Osteoblast (primary cell): ENCODE measurements around the gene ERGIC3. TPM values are rescaled to one million over a fixed set of nuclear protein-coding genes. Genes with fewer than 3 reads are reported as not detected.

Experiments used
- DNase-seq: peaks from one replicate; pipeline ENCODE4 v3.0.0; 2011; ENCODE audit warnings: low spot score, mixed read lengths; ENCODE audit not compliant: insufficient read length; ENCODE audit errors: missing footprints
- H2AFZ ChIP-seq: 2 replicates; pipeline ENCODE4 v1.6.0; 2011; ENCODE audit warnings: mild to moderate bottlenecking, low read length
- H3K27ac ChIP-seq: 2 replicates; pipeline ENCODE4 v1.5.1; 2011; ENCODE audit warnings: mild to moderate bottlenecking, low read depth, low read length, moderate library complexity
- H3K27me3 ChIP-seq: 2 replicates; pipeline ENCODE4 v1.6.0; 2012; ENCODE audit warnings: mild to moderate bottlenecking, control low read depth, inconsistent platforms, low read length, moderate library complexity; ENCODE audit not compliant: insufficient read depth
- H3K36me3 ChIP-seq: 2 replicates; pipeline ENCODE4 v1.5.1; 2011; ENCODE audit warnings: mild to moderate bottlenecking, low read length, control low read depth, moderate library complexity; ENCODE audit not compliant: insufficient read depth
- H3K4me1 ChIP-seq: 2 replicates; pipeline ENCODE4 v1.5.1; 2011; ENCODE audit warnings: mild to moderate bottlenecking, low read length, control low read depth, moderate library complexity; ENCODE audit not compliant: insufficient read depth
- H3K4me2 ChIP-seq: 2 replicates; pipeline ENCODE4 v1.6.0; 2011; ENCODE audit warnings: mild to moderate bottlenecking, low read length; ENCODE audit not compliant: insufficient read depth
- H3K4me3 ChIP-seq: fragments of 200-600 bp; sonication (generic); 3 replicates; pipeline ENCODE4 v1.5.1; 2012; ENCODE audit warnings: mild to moderate bottlenecking, low read length, inconsistent platforms; ENCODE audit not compliant: insufficient read depth
- H3K79me2 ChIP-seq: 2 replicates; pipeline ENCODE4 v1.6.0; 2012; ENCODE audit warnings: mild to moderate bottlenecking, low read length, control low read depth, inconsistent platforms; ENCODE audit not compliant: insufficient read depth
- H3K9me3 ChIP-seq: 2 replicates; pipeline ENCODE4 v1.5.1; 2011; ENCODE audit warnings: low read depth, low read length, control low read depth
- H4K20me1 ChIP-seq: 2 replicates; pipeline ENCODE4 v1.6.0; 2012; ENCODE audit warnings: mild to moderate bottlenecking, low read length, control low read depth; ENCODE audit not compliant: insufficient read depth
- CTCF ChIP-seq: IDR thresholded peaks from 2 replicates; pipeline ENCODE4 v1.5.1; 2011; ENCODE audit warnings: mild to moderate bottlenecking, low read depth, low read length, moderate library complexity; ENCODE audit errors: extremely low read depth
- total RNA-seq: library from RNA; depleted of rRNA; stranded (reverse); fragments of >200 nt; gene quantifications from 2 replicates; pipeline ENCODE4 v1.2.3, GENCODE V29; 2012

Gene ERGIC3
- total RNA-seq, 1 donor, result 538 TPM

- Histone ChIP-seq H3K27me3 (no peaks in the 10 kb centered on the region), H4K20me1 (no peaks in the 10 kb centered on the region), H3K36me3 (peaks cover 15% of the 10 kb centered on the region), H3K9me3 (no peaks in the 10 kb centered on the region), H3K4me2 (no peak overlapping the region), H3K79me2 (no peaks in the 10 kb centered on the region), H3K27ac (no peak overlapping the region), H3K4me1 (no peaks in the 10 kb centered on the region), H3K4me3 (no peak overlapping the region), H2AFZ (no peak overlapping the region)
- no peak for DNase-seq
- TF ChIP-seq CTCF, result no peak
Observed at GRCh38 chr20:35560541-35560940, 18.7 kb downstream of the ERGIC3 start.

- Histone ChIP-seq H3K27me3 (no peaks in the 10 kb centered on the region), H4K20me1 (no peaks in the 10 kb centered on the region), H3K4me3 (no peak overlapping the region), H3K9me3 (no peaks in the 10 kb centered on the region), H3K4me1 (no peaks in the 10 kb centered on the region), H3K79me2 (no peaks in the 10 kb centered on the region), H3K27ac (no peak overlapping the region), H3K4me2 (no peak overlapping the region), H3K36me3 (peaks cover 8% of the 10 kb centered on the region), H2AFZ (no peak overlapping the region)
- TF ChIP-seq CTCF, result peak; percentile 50
- peak; percentile 97 for DNase-seq
Observed at GRCh38 chr20:35561268-35561667, 19.4 kb downstream of the ERGIC3 start.

GRCh38 chr20:35561671-35562070, 19.8 kb downstream of the ERGIC3 start:
- Histone ChIP-seq H3K27me3 (no peaks in the 10 kb centered on the region), H3K9me3 (no peaks in the 10 kb centered on the region), H3K79me2 (no peaks in the 10 kb centered on the region), H3K27ac (no peak overlapping the region), H2AFZ (no peak overlapping the region), H3K36me3 (peaks cover 4% of the 10 kb centered on the region), H3K4me3 (no peak overlapping the region), H3K4me1 (no peaks in the 10 kb centered on the region), H4K20me1 (no peaks in the 10 kb centered on the region), H3K4me2 (no peak overlapping the region)
- no peak for DNase-seq
- TF ChIP-seq CTCF, result peak; percentile 3

GRCh38 chr20:35562541-35563110, 20.7 kb downstream of the ERGIC3 start:
- H3K27me3 ChIP-seq, result no peaks in the 10 kb centered on the region
- no peak for TF ChIP-seq CTCF

More at GRCh38 chr20:35562541-35563110, 20.7 kb downstream of the ERGIC3 start:
- Histone ChIP-seq H3K9me3 (no peaks in the 10 kb centered on the region), H4K20me1 (no peaks in the 10 kb centered on the region), H3K36me3 (no peaks in the 10 kb centered on the region), H3K27ac (no peak overlapping the region), H3K4me2 (no peak overlapping the region), H2AFZ (no peak overlapping the region), H3K4me3 (no peak overlapping the region), H3K4me1 (no peaks in the 10 kb centered on the region), H3K79me2 (no peaks in the 10 kb centered on the region)
- DNase-seq, result no peak
